HCT116 (cell line): ENCODE measurements around the gene UCK1. TPM values are rescaled to one million over a fixed set of nuclear protein-coding genes. Genes with fewer than 3 reads are reported as not detected.

Experiments used
- ATAC-seq: fragments of 200-7000 bp; cut with Tn5 transposase; 2 replicates; pipeline ENCODE4 v1.9.1; 2020; ENCODE audit warnings: mild to moderate bottlenecking, moderate library complexity
- BruUV-seq: library from RNA; stranded (reverse); fragments of 400-500 nt; replicated peaks from 2 replicates; lab custom pipeline; 2021; lab: Mats Ljungman, UMichigan
- CTCF ChIA-PET: fragments of 300-600 bp; sonication (Branson Sonifier 250); formaldehyde crosslinking; loops from one replicate; lab custom pipeline; 2021; ENCODE audit warnings: antibody characterized with exemption; lab: Charles Lee
- POLR2A ChIA-PET: fragments of 300-600, 350-600 bp; sonication (Branson Sonifier 250); formaldehyde crosslinking; loops from one replicate; lab custom pipeline; 2021; ENCODE audit warnings: antibody characterized with exemption; lab: Charles Lee
- RAD21 ChIA-PET, 2 experiments: fragments of 300-600 bp; sonication (Branson Sonifier 250); formaldehyde crosslinking; loops; one replicate each; lab custom pipeline; 2023; ENCODE audit warnings: low total read pairs in 2 of 2; ENCODE audit not compliant: uncharacterized antibody in 2 of 2, unreplicated experiment in 2 of 2, low non-redundant PET in 1 of 2; lab: Charles Lee
- DNase-seq: peaks from one replicate; pipeline ENCODE4 v3.0.0-alpha.2; 2010; ENCODE audit warnings: low read depth, low spot score
- H2AFZ ChIP-seq: fragments of 200-600 bp; shearing (Covaris generic), sonication (generic); 2 replicates; pipeline ENCODE4 v1.6.1; 2017; ENCODE audit warnings: low read depth, mixed run types, mixed read lengths, antibody characterized with exemption, low read length; ENCODE audit not compliant: poor library complexity, severe bottlenecking
- H3K27ac ChIP-seq: 2 replicates; pipeline ENCODE4 v1.5.1; 2012; ENCODE audit warnings: low read depth, low read length
- H3K27me3 ChIP-seq: fragments of 200-600 bp; sonication (generic); 2 replicates; pipeline ENCODE4 v1.6.1; 2016; ENCODE audit warnings: mixed run types, low read length, mixed read lengths; ENCODE audit not compliant: insufficient read depth
- H3K36me3 ChIP-seq, 2 experiments: fragments of 200-500 bp in 1 of 2; fragments of 200-600 bp in 1 of 2; sonication (Bioruptor generic) in 1 of 2; sonication (generic) in 1 of 2; 2 replicates each; pipeline versions ENCODE4 v1.5.1 to v1.6.1; 2014 to 2016; ENCODE audit warnings: low read length in 2 of 2, inconsistent platforms in 1 of 2, mixed read lengths in 1 of 2, mixed run types in 1 of 2; ENCODE audit not compliant: insufficient read depth in 2 of 2, control insufficient read depth in 1 of 2
- H3K4me1 ChIP-seq, 2 experiments: fragments of 200-600 bp in 1 of 2; sonication (generic) in 1 of 2; 2 replicates each; pipeline versions ENCODE4 v1.5.1 to v1.6.1; 2012 to 2017; ENCODE audit warnings: low read length in 2 of 2, inconsistent platforms in 1 of 2, mild to moderate bottlenecking in 1 of 2, mixed read lengths in 1 of 2, mixed run types in 1 of 2, moderate library complexity in 1 of 2; ENCODE audit not compliant: insufficient read depth in 2 of 2, control insufficient read depth in 1 of 2
- H3K4me2 ChIP-seq: fragments of 200-600 bp; sonication (generic); 2 replicates; pipeline ENCODE4 v1.6.1; 2017; ENCODE audit warnings: mixed run types, low read length, mixed read lengths
- H3K4me3 ChIP-seq, 2 experiments: fragments of 200-600 bp in 1 of 2; sonication (generic) in 1 of 2; replicated peaks in 1 of 2; 2 replicates each; pipeline ENCODE4 v1.5.1; 2011 to 2016; ENCODE audit warnings: low read length in 2 of 2, control low read depth in 1 of 2, low read depth in 1 of 2, mild to moderate bottlenecking in 1 of 2, mixed read lengths in 1 of 2, mixed run types in 1 of 2
- H3K79me2 ChIP-seq: fragments of 200-600 bp; sonication (generic); 2 replicates; pipeline ENCODE4 v1.6.1; 2017; ENCODE audit warnings: mild to moderate bottlenecking, mixed run types, low read length, moderate library complexity, mixed read lengths; ENCODE audit not compliant: insufficient read depth
- H3K9ac ChIP-seq: fragments of 200-600 bp; sonication (generic); 2 replicates; pipeline ENCODE4 v1.6.1; 2016; ENCODE audit warnings: low read length, mixed read lengths
- H3K9me2 ChIP-seq: fragments of 200-600 bp; sonication (generic), shearing (Covaris generic); 2 replicates; pipeline ENCODE4 v1.6.1; 2017; ENCODE audit warnings: mixed run types, mild to moderate bottlenecking, moderate library complexity; ENCODE audit not compliant: insufficient read depth
- H3K9me3 ChIP-seq, 2 experiments: fragments of 200-500 bp in 1 of 2; fragments of 200-600 bp in 1 of 2; sonication (Bioruptor generic) in 1 of 2; sonication (generic) in 1 of 2; 2 replicates each; pipeline ENCODE4 v1.6.1; 2014 to 2017; ENCODE audit warnings: low read length in 2 of 2, mixed read lengths in 2 of 2, inconsistent platforms in 1 of 2, low read depth in 1 of 2, mild to moderate bottlenecking in 1 of 2, mixed run types in 1 of 2, moderate library complexity in 1 of 2; ENCODE audit not compliant: control insufficient read depth in 1 of 2, insufficient read depth in 1 of 2
- H4K20me1 ChIP-seq: fragments of 200-600 bp; sonication (generic), shearing (Covaris generic); 2 replicates; pipeline ENCODE4 v1.6.1; 2017; ENCODE audit warnings: mixed run types, mild to moderate bottlenecking, moderate library complexity; ENCODE audit not compliant: insufficient read depth
- EZH2 ChIP-seq: fragments of 200-600 bp; sonication (generic); IDR thresholded peaks from 2 replicates; pipeline ENCODE4 v1.6.1; 2017; ENCODE audit warnings: antibody characterized with exemption, mixed run types
- EZH2phosphoT487 ChIP-seq: fragments of 200-600 bp; IDR thresholded peaks from 2 replicates; pipeline ENCODE4 v1.6.1; 2018; ENCODE audit warnings: antibody characterized with exemption, borderline replicate concordance
- FOSL1 ChIP-seq: IDR thresholded peaks from 2 replicates; pipeline ENCODE4 v1.6.1; 2012; ENCODE audit warnings: low read depth
- POLR2A ChIP-seq: IDR thresholded peaks from 2 replicates; pipeline ENCODE4 v1.7.0; 2011; ENCODE audit warnings: borderline replicate concordance; ENCODE audit not compliant: insufficient read depth, insufficient read length; ENCODE audit errors: extremely low read depth
- RAD21 ChIP-seq: IDR thresholded peaks from 2 replicates; pipeline ENCODE4 v1.6.1; 2012; ENCODE audit warnings: low read depth, mild to moderate bottlenecking
- REST ChIP-seq: IDR thresholded peaks from 2 replicates; pipeline ENCODE4 v1.6.1; 2012; ENCODE audit warnings: low read depth
- SRF ChIP-seq: IDR thresholded peaks from 2 replicates; pipeline ENCODE4 v1.6.1; 2012; ENCODE audit warnings: low read depth
- TCF7L2 ChIP-seq: IDR thresholded peaks from 2 replicates; pipeline ENCODE4 v1.7.0; 2011; ENCODE audit warnings: borderline replicate concordance, inconsistent platforms; ENCODE audit not compliant: insufficient read depth, insufficient read length; ENCODE audit errors: extremely low read depth
- YY1 ChIP-seq: IDR thresholded peaks from 2 replicates; pipeline ENCODE4 v1.6.1; 2011; ENCODE audit warnings: low read length, low read depth, moderate library complexity, mild to moderate bottlenecking; ENCODE audit not compliant: insufficient replicate concordance; ENCODE audit errors: extremely low read depth
- ZFX ChIP-seq: fragments of 450-650 bp; IDR thresholded peaks from 2 replicates; pipeline ENCODE4 v1.6.1; 2017
- ZNF274 ChIP-seq: fragments of 200-500 bp; sonication (Bioruptor generic); IDR thresholded peaks from 2 replicates; pipeline ENCODE4 v1.6.1; 2014; ENCODE audit warnings: mild to moderate bottlenecking, low read depth, low read length, inconsistent platforms
- intact Hi-C: fragments of 100-400 bp; cut with micrococcal nuclease; formaldehyde crosslinking; loops from 2 replicates; pipeline ENCODE4 v1.10.0; 2022
- total RNA-seq: library from RNA; stranded (reverse); gene quantifications from one replicate; pipeline ENCODE4 v1.2.1, GENCODE V29; 2021; ENCODE audit not compliant: unreplicated experiment
- TF ChIP-seq, protein P1 (sequence below): IDR thresholded peaks from 2 replicates; pipeline ENCODE4 v1.6.1; 2012
- TF ChIP-seq, protein P2 (sequence below): IDR thresholded peaks from 2 replicates; pipeline ENCODE4 v1.6.1; 2012

The UCK1 gene
- total RNA-seq, 1 experiment from 2014 or later, result 17.5 TPM

GRCh38 chr9:131539223-131539923 is 8.3 kb upstream of the UCK1 start (continued):
- no peak for TF ChIP-seq ZNF274

DNA sequence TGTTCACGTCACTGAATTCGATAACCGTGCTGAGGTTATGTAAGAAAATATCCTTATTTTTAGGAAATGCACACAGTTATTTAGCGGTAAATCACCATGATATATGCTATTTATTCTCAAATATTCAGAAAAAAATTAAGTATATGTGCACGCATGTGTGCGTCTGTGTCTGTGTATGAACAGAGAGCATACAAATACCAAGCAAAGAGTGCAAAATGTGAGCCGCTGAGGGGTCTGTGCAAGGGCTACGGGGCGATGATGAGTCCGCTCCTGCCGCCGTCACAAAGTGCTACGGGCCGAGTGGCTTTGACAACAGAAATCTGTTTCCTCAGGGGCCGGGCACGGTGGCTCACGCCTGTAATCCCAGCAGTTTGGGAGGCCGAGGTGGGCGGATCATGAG is 6.9 kb upstream of the UCK1 start:
- Histone ChIP-seq H3K79me2 (no peaks in the 10 kb centered on the region), H3K9me2 (no peaks in the 10 kb centered on the region), H3K9ac (no peak overlapping the region), H3K4me2 (no peak overlapping the region), H3K36me3 (no peaks in the 10 kb centered on the region), H2AFZ (no peak overlapping the region), H3K27me3 (no peaks in the 10 kb centered on the region), H3K27ac (no peak overlapping the region), H3K4me1 (no peaks in the 10 kb centered on the region), H3K9me3 (no peaks in the 10 kb centered on the region), H3K4me3 (no peak overlapping the region), H4K20me1 (no peaks in the 10 kb centered on the region)
- BruUV-seq, result no TSS peak
- DNase-seq (no peak), ATAC-seq (no peak)
- ChIA-PET RAD21 (no interaction called here), POLR2A (no interaction called here), CTCF (no interaction called here)
- intact Hi-C loops, result no loop called here
- no peak for TF ChIP-seq TCF7L2
- TF ChIP-seq ZNF274, result no peak
- TF ChIP-seq ZFX, result no peak
- TF ChIP-seq, protein P1, sequence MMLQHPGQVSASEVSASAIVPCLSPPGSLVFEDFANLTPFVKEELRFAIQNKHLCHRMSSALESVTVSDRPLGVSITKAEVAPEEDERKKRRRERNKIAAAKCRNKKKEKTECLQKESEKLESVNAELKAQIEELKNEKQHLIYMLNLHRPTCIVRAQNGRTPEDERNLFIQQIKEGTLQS, result no peak
- TF ChIP-seq FOSL1, result no peak
- TF ChIP-seq REST, result no peak
- TF ChIP-seq POLR2A, result no peak
- no peak for TF ChIP-seq SRF
- TF ChIP-seq, protein P2, sequence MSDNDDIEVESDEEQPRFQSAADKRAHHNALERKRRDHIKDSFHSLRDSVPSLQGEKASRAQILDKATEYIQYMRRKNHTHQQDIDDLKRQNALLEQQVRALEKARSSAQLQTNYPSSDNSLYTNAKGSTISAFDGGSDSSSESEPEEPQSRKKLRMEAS, result no peak
- no peak for TF ChIP-seq YY1
- TF ChIP-seq EZH2, result no peak
- TF ChIP-seq RAD21, result no peak
- no peak for TF ChIP-seq EZH2phosphoT487
